ENCODE data around the gene TUBA3E.
"Not testable (repeated sequence)": the region's sequence is repeated elsewhere in the genome, so short reads cannot be mapped to it uniquely, and the experiment has no call there.

GRCh38 chr2:130143266-130144039 is 54.8 kb downstream of the TUBA3E start:
- TF ChIP-seq POLR2AphosphoS5 (IDR thresholded peaks at IDR 0.05; ENCODE audit: borderline replicate concordance, low read depth, low read length); EZH2 (IDR thresholded peaks at IDR 0.05); FOXP2 (optimal IDR thresholded peaks at IDR 0.05; ENCODE audit: control extremely low read depth, extremely low read length, insufficient read depth): not testable (repeated sequence)
